C4-2B (cell line): ENCODE results near the gene MGST2.

ENCODE experiments used
- ZFX ChIP-seq: fragments of 450-650 bp; IDR thresholded peaks from 2 replicates; pipeline ENCODE4 v1.6.1; 2017
- TF ChIP-seq, protein P1 (sequence below): fragments of 450-650 bp; conservative IDR thresholded peaks from 2 replicates; pipeline ENCODE4 v1.5.1; 2017; ENCODE audit warnings: mild to moderate bottlenecking

DNA sequence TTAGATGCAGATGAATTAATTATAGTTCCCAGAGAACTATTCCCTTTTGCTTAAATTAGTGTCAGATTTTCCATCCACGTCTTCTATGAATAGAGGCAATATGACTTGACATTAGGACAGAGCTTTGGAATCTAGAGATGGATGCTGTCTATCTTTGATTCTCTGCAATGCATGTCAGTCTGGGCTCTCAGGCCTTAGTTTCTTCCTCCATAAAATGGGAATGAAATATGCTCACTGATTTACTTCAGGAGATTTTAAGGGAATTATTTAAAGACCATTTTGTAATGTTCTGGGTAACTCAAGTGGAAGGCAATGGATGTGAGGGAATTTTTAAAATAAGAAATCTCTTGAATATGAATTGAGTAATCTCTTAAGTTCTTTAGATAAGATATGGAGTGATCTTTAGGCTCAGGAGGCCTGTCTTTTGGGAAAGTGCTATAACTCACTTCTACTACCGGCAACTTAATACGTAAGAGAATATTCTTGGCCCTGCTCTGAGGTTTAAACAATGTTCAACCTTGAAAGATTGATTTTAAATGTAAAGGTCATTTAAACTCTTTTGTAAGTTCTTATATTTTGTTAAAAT lies 29.0 kb downstream of the MGST2 start:
- TF ChIP-seq, protein P1, sequence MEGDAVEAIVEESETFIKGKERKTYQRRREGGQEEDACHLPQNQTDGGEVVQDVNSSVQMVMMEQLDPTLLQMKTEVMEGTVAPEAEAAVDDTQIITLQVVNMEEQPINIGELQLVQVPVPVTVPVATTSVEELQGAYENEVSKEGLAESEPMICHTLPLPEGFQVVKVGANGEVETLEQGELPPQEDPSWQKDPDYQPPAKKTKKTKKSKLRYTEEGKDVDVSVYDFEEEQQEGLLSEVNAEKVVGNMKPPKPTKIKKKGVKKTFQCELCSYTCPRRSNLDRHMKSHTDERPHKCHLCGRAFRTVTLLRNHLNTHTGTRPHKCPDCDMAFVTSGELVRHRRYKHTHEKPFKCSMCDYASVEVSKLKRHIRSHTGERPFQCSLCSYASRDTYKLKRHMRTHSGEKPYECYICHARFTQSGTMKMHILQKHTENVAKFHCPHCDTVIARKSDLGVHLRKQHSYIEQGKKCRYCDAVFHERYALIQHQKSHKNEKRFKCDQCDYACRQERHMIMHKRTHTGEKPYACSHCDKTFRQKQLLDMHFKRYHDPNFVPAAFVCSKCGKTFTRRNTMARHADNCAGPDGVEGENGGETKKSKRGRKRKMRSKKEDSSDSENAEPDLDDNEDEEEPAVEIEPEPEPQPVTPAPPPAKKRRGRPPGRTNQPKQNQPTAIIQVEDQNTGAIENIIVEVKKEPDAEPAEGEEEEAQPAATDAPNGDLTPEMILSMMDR, result no peak
- no peak for TF ChIP-seq ZFX
